Measurements from ENCODE around the gene PRKAG1.

PRKAG1 gene

GRCh38 chr12:48952691-48953090 is 65.9 kb downstream of the PRKAG1 start:
- Mint-ChIP-seq H3K27ac (ENCODE audit: low read depth) (no peak overlapping the region), H3K36me3 (ENCODE audit: insufficient read depth) (peaks cover 20% of the 10 kb centered on the region), H3K27me3 (no peaks in the 10 kb centered on the region), H3K4me3 (no peak overlapping the region), H3K9me3 (no peaks in the 10 kb centered on the region), H3K4me1 (peaks cover 67% of the 10 kb centered on the region)
- no peak for ATAC-seq (replicated peaks; ENCODE audit: extremely low read depth, poor library complexity, severe bottlenecking)
- no peak for DNase-seq (ENCODE audit: low spot score in 2 of 2)

Measured in central memory CD8-positive, alpha-beta T cell (primary cell).